CD4-positive, alpha-beta T cell treated with Interleukin-4 for 4 hours (primary cell): ENCODE data around the gene FAM13B.
"Not testable (repeated sequence)": the region's sequence is repeated elsewhere in the genome, so short reads cannot be mapped to it uniquely, and the experiment has no call there.

Source experiments
- DNase-seq: peaks from one replicate; pipeline ENCODE4 v3.0.0-alpha.2; 2020

FAM13B gene

DNA sequence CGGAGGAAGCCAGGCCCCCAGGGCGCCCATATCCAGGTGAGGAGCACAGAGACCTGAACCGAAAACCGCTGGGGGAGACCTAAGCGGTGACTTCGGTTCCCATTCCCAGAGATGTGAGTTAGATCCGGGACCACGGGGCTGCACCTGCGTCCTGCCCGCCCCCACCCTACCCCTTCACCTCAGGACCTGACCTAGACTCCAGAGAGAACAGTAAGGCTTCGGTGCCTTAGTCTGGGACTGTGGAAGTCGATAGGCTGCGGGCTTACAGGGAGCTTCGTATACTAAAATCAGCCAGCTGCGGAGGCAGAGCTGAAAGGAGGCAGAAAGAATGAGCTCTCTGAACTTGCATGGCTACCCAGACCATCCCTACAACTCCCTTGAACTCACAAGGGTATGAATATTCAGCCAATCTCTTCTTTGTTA, 518 bp upstream of the FAM13B start:
- DNase-seq = no peak

DNA sequence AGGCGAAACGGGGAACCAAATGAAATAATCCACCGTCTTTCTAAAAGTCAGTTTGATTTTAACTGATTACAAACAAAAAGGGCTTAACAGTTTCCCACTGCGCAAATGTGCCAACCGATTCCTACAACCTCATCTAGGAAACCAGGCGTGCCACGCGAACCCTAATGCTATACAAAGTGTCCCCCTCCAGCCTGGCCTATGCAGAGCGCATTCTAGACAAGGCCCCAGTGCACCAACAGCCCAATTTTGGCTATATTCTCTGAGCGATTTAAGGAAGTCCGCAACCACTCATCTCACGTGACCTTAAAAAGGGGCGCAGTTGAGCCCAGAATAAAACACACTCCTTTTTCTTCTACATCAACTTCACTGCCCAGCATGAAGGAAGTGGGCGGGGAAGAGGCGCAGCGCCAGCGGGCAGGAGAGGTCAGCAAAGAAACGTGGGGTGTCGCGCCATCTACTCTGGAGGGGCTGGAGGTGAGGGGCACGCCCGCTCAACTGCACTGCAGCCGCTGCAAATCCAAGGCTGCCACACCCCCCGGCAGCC, 779 bp downstream of the FAM13B start:
- peak; percentile 74 for DNase-seq

DNA sequence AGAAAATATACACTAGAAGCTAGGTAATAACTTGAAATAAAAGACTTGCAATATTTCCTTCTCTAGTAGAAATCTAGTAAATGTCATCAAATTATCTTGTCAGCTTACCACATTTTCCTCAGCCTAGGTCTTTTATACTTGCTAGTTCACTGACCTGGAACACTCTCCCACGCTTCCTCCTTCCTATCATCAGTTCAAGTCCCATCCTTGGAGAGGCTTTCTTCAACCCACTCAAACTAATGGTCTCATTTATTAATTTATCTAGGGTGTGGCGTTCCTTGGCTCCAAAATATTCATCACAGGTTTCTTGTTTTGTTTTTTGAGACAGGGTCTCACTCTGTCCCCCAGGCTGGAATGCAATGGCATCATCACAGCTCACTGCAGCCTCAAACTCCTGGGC, 2.9 kb downstream of the FAM13B start:
- DNase-seq = no peak

DNA sequence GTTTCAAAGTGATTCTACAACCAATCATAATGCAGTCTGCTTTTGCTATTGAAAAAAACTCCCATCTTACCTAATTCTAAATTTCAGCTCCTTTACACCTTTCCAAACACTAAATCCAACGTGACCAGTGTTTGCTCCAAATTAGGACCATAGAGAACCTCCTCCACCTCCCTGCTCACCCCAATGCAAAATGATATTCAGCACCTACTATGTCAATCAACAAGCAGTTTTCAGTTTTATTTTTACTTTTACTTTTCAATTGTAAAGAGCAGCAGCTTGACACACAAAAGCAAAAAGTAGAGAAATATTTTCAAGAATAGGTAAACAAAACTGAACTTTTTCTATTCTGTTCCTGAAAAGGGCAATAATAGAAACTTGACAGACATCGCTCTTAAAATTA, 3.4 kb downstream of the FAM13B start:
- no peak for DNase-seq

DNA sequence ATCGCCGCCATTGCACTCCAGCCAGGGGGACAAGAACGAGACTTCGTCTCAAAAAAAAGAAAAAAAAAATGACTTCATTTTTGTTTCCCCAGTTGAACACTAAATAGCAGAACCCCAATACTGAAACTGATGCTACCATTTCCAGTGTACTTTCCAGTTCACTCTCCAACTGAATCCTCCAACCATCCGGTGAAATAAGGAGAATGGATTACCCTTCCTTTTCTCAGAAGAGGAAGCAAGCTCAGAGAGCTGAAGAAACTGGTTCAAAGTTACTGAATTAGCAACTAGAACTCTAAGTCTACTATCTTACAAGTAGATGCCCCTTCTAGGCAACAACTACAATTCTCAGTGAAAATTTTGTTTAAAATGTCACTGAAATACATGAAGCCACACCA, 3.9 kb downstream of the FAM13B start:
- DNase-seq = no peak

DNA sequence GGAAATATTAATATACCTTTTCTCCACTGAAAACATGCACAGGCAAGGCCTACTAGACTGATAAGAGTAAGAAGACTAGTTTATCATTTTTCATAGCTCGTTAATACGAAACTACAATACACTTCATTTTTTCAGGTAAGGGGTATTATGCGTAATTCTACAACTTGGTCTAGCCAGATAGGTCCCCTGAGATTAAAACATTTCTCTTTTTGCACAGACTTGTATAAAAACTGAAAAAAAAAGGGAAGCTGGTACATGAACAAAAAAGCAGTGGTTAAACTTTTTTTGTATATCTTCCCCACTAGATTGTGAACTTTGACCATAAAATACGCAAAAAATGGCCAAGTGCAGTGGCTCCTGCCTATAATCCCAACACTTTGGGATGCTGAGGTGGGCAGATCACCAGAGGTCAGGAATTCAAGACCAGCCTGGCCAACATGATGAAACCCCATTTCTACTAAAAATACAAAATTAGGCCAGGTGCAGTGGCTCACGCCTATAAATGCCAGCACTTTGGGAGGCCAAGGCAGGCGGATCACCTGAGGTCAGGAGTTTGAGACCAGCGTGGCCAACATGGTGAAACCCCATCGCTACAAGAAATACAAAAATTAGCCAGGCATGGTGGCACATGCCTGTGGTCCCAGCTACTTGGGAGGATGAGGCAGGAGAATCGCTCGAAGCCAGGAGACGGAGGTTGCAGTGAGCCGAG, 4.5 kb downstream of the FAM13B start:
- not testable (repeated sequence) for DNase-seq

DNA sequence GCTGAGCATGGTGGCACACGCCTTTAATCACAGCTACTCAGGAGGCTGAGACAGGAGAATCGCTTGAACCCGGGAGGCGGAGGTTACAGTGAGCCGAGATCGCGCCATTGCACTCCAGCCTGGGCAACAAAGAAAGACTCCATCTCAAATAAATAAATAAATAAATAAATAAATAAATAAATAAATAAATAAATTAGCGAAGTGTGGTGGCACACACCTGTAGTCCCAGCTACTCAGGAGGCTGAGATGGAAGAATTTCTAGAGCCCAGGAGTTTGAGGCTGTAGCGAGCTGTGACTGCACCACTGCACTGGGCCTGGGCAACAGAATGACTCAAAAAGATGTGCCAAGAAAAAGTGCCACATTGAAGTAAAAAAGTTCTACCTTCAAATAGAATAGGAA, 6.1 kb downstream of the FAM13B start:
- DNase-seq = not testable (repeated sequence)

DNA sequence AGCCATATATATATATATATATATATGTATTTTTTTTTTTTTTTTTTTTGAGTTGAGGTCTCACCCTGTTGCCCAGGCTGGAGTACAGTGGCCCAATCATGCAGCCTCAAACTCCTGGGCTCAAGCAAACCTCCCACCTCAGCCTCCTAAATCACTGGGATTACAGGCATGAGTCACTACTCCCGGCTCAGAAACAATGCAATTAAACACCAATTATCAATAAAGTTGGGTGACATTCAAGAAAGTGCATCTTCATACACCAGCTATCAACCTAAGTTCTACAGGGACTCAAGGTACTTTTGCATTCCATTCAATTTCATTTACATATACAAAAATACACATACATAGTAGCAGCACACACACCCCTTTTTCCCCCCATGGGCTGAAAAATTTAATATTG, 7.6 kb downstream of the FAM13B start:
- no peak for DNase-seq

DNA sequence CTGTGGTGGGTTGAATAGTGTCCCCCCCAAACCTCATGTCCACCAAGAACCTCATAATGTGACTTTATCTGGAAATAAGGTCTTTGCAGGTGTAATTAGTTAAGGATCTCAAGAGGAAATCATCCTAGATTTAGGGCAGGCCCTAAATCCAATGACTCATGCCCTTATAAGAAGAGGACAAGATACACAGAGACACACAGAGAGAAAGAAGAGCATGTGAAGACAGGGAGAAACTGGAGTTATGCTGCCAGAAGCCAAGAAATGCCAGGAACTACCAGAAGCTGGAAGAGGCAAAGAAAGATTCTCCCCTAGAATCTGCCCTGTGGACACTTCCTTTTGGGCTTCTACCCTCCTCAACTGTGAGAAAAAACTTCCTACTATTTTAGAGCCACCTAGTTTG, 8.8 kb downstream of the FAM13B start:
- no peak for DNase-seq

DNA sequence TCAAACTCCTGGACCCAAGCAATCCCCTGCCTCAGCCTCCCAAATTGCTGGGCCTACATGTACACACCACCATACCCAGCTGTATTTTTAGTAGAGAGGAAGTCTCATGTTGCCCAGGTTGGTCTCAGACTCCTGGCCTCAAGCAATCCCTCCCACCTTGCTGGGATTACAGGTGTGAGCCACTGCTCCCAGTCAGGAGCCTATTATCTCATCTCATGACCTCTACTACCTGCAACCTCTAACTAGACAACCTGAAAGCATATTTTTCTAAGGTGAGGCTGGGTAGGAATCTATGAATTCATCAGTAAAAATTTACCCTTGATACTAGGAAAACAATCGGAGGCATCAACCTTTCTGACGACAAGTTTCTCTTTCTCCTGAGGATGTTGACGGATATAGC, 10.0 kb downstream of the FAM13B start:
- DNase-seq = no peak

DNA sequence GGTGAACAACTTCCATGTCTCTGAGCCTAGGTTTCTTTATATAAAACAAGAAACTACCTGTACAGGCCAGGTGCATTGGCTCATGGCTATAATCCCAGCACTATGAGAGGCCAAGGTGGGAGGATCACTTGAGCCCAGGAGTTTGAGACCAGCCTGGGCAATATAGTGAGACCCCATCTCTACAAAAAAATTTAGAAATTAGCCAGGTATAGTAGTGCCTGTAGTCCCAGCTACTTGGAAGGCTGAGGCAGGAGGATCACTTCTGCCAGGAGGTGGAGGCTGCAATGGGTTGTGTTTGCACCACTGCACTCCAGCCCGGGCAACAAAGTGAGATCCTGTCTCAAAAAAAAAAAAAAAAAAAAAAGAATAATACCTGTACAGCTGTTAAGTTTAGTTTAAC, 11.1 kb downstream of the FAM13B start:
- DNase-seq = no peak

DNA sequence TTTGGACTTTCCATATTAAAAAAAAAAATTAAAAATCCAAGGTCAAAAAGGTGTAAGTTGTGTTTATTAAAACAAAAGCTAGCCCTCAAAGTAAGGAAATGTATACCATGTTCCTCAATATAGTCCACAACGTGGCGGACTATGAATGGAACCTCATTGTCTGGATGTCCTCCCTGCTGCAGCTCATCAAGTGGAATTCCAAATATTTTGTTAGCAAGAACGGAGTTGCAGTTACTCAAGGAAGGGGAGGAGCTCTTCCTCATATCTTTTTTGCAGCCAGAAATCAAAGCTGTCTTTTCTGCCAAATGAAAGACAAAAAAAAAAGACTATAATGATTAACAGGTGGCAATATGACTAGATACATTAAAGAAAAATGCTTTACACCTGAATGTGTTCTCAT, 14.0 kb downstream of the FAM13B start:
- no peak for DNase-seq

DNA sequence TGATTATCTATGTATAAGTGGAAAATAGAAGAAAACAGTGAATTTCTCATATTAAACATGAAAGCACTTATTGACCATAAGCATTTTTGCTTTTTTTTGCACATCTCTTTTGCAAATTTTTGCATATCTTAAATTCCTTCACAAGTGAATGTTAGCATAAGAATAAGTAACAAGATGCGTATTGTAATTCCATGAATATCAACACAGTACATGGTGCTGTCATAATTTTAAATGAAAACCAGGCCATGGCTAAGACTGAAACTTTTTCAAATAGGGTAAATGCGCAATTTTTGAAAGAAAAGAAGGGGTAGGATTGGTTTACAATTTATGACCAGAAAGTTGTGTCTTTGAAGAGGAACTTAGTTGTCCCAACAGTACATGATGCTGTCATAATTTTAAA, 17.0 kb downstream of the FAM13B start:
- DNase-seq = no peak

DNA sequence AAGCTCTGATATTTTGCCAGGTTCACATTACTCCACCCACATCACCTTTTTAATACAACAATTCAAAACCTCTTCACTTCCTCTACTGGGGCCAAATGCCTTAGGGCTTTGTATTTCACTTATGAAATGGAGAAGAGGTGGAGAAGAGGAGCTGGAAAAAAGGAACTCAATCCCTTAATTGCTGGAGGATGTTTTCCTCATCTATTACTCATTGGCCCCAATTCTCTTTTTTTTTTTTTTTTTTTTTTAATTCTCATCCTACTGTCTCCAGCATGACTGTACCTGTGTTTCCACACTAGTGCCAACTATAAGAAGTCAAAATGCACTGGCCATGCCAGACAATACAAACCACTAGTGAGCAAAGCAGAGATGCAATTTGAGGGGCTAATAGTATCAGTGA, 20.9 kb downstream of the FAM13B start:
- DNase-seq = no peak

DNA sequence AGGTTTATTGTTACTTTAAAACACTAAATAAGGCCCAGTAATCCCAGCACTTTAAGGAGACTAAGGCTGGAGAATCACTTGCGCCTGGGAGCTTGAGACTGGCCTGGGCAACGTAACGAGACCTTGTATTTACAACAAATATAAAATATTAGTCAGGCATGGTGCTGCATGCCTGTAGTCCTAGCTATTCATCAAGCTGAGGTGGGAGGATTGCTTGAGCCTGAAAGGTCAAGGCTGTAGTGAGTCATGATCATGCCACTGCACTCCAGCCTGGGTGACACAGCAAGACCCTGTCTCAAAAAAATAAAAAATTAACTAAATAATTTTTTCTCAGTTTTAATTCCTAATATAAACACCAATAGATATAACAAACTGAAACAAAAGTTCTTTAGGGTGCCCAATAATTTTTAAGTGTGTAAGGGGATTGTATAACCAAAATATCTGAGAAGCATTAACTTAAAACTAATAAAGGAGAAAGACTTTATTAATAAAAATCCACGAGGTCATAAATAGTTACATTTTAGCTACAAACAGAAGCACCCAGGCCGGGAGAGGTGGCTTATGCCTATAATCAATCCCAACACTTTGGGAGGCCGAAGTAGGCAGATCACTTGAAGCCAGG, 32.7 kb downstream of the FAM13B start:
- DNase-seq = no peak

DNA sequence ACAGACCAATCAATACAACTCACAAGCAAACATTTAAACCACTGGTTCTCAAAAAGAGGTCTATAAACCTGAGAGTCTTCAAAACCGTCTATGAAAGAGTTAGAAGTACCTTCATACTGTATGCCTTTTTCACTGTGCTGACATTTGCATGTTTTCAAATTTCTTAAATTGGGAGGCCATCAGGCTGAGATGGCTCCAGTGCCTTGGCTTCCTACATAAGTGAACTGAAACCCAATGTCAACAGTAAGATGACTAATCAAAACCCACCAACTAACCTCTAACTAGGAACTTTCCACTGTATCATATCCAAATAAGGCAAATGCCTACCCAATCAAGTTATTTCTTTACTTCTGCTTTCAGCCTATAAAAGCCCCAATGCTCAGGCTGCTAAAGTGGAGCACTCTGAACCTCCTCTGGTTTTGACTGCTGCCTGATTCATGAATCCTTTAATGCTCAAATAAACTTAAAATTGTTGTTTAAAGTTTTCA, 35.1 kb downstream of the FAM13B start:
- peak; percentile 2 for DNase-seq

DNA sequence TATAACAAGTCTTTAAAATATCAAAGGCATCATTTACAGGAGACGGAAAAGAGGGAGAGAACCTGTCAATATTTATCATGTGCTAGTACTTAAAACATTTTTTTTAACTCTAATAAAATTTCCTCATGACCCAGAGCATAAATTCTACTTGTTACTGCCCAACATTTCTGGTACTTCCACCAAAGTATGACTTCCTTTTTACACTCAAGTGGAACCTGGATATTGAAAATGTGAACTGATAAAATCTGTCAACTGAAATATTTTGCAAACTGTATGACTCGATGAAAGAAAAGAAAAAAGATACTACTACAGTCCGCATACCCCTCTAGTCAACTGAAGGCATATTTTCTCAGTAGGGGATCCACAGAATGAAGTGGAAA, 37.1 kb downstream of the FAM13B start:
- DNase-seq = no peak

DNA sequence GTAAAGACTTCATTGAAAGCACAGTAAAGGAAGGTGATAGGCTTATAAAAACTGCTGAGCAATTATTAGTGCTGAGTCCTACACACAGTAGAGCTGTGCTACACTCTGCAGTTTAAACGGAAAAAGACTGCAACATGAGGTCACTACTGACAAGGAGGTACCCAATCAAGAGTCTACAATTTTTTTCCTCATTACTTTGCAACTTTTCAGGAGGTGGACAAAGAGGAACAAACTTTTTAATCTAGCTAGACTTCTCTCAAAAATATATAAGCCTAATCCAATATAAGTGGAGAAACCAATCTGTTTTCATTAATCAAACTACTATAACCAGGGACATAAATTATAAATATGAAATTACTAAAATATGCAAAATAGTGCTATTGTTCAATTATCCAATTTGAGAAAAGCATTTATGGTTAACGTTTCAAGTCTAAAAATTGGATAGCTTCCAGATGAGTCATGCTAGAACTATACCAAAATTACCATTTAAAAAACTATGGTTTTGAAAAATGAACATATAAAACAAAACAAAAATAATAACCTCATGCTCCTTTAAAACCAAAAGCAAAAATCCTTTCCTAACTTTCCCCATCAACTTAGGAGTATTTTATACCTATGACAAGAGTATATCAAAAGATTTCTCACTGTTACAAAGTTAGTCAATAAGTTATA, 37.7 kb downstream of the FAM13B start:
- peak; percentile 3 for DNase-seq

DNA sequence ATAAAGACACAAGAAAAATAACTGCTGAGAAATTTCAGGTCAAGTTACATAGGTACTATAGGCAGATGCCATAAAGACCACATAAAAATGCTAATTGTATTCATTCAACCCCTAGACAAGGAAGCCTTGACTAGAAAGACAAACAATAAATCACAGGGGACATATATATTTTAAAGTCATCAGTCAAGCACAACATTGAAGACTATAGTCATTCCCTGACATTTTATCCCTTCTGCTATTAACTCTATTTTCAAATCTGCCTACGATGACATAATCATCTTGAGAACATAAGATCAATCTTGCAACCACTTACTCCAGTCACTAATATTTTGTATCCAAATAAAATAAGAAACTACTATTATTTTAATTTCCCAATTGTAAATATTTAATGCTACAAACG, 38.3 kb downstream of the FAM13B start:
- no peak for DNase-seq

DNA sequence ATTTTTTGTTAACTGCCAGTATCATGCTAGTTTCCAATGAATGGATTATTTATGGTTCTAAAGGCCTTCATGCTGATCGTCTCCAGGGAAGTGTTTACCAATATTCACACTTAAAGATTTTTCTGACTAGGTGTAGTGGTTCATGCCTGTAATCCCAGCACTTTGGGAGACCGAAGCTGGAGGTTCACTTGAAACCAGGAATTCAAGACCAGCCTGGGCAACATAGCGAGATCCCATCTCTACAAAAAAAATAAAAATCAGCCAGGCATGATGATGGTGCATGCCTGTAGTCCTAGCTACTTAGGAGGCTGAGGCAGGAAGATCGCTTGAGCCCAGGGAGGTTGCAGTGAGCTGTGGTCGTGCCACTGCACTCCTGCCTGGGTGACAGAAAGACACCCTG, 43.5 kb downstream of the FAM13B start:
- DNase-seq = no peak

DNA sequence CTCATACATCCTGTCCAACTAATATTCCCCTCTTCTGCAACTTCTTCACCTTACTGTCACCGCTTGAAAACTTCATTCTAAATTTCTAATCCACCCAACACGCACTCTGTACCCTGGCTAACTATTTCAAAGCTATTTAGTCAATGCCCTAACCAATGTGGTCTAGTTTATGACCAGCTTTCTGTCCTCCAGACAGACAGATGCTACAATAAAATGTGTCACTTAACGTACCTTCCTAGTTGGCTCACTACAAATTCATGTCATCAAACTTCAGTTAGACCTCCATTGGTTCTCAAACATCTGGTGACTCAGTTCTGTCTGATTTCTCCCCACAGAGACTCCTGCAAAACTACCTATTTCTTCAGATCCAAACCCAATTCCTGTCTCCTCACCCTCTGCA, 57.7 kb downstream of the FAM13B start:
- DNase-seq = no peak

DNA sequence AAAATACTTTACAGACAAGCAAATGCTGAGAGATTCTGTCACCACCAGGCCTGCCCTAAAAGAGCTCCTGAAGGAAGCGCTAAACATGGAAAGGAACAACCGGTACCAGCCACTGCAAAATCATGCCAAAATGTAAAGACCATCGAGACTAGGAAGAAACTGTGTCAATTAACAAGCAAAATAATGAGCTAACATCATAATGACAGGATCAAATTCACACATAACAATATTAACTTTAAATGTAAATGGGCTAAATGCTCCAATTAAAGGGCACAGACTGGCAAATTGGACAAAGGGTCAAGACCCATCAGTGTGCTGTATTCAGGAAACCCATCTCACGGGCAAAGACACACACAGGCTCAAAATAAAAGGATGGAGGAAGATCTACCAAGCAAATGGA, 62.5 kb downstream of the FAM13B start:
- not testable (repeated sequence) for DNase-seq

DNA sequence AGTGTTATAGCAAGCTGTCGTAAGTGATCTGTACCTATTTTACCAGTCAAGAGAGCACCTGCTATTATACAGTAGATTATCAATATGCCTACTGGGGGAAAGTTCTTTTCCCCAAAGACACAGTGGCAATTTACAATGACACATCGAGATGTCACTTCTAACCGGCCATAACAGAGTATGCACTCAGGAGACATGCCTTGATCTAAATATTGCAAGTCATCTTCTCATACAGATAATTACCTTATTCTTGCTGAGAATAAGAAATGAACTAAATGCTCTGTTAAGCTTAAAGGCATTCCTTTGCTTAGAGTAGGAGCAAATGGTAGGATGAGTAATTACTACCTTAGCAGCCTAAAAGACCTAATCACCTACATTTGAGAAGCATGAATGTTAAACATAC, 72.1 kb downstream of the FAM13B start:
- no peak for DNase-seq

DNA sequence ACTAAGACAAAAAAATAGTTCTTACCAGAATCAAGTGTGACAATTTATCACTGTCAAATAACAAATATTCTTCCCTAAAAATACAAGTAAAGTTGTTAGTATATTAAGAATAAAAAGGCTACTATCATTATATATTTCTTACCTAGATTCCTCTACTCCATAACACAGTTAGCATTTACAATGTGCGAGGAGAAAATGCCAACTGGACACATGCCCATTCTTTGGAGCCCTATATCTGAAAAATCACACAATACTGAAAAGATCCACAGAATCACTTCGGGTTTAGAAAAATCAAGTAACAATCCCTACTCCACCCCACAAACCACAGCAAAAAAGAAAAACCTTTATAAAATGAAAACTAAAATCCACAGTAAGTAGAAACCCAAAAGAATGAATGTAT, 72.7 kb downstream of the FAM13B start:
- no peak for DNase-seq
